ENCODE results near the gene MAT2A.

MAT2A gene

GRCh38 chr2:85577063-85577385, 38.1 kb downstream of the MAT2A start:
- no peak overlapping the region for H3K4me3 ChIP-seq (ENCODE audit: low read depth, low read length)
- in situ Hi-C loops (cut with HindIII; ENCODE audit: low pct_ligation_motif_present, low sequenced_read_pairs), result no loop called here

GRCh38 chr2:85577386-85578242, 38.6 kb downstream of the MAT2A start, which contains the start of gene VAMP8:
Gene VAMP8, plus strand, starts transcription at chr2:85577586. Its CDS starts 61 bp downstream, at chr2:85577647.
- Histone ChIP-seq H3K4me3 (ENCODE audit: low read depth, low read length) (peak within 1 kb of the TSS; percentile 3), H3K27ac (no peak within 1 kb of the TSS), H3K36me3 (replicated peaks) (no peaks in the 10 kb centered on the region), H3K27me3 (replicated peaks) (no peaks in the 10 kb centered on the region)
- no peak for DNase-seq
- no peak for TF ChIP-seq CTCF (IDR thresholded peaks at IDR 0.05; ENCODE audit: low read depth, low read length, missing control alignments)
- in situ Hi-C loops (cut with HindIII; ENCODE audit: low pct_ligation_motif_present, low sequenced_read_pairs), result no loop called here

More at GRCh38 chr2:85577063-85577385, 38.1 kb downstream of the MAT2A start:
- Histone ChIP-seq H3K27ac (no peak overlapping the region), H3K36me3 (replicated peaks) (no peaks in the 10 kb centered on the region), H3K27me3 (replicated peaks) (no peaks in the 10 kb centered on the region)
- TF ChIP-seq CTCF (IDR thresholded peaks at IDR 0.05; ENCODE audit: low read depth, low read length, missing control alignments), result no peak
- DNase-seq, result no peak

- DNase-seq, result no peak
- H3K36me3 ChIP-seq (replicated peaks), result no peaks in the 10 kb centered on the region
- H3K27me3 ChIP-seq (replicated peaks), result no peaks in the 10 kb centered on the region
- H3K4me3 ChIP-seq (ENCODE audit: low read depth, low read length), result no peak overlapping the region
- in situ Hi-C loops (cut with HindIII; ENCODE audit: low pct_ligation_motif_present, low sequenced_read_pairs), result no loop called here
- TF ChIP-seq CTCF (IDR thresholded peaks at IDR 0.05; ENCODE audit: low read depth, low read length, missing control alignments), result no peak
- H3K27ac ChIP-seq, result no peak overlapping the region
Observed at GRCh38 chr2:85578243-85579180, 39.5 kb downstream of the MAT2A start.

- Histone ChIP-seq H3K27me3 (replicated peaks) (no peaks in the 10 kb centered on the region), H3K27ac (no peak overlapping the region), H3K4me3 (ENCODE audit: low read depth, low read length) (no peak overlapping the region), H3K36me3 (replicated peaks) (no peaks in the 10 kb centered on the region)
- in situ Hi-C loops (cut with HindIII; ENCODE audit: low pct_ligation_motif_present, low sequenced_read_pairs), result no loop called here
- TF ChIP-seq CTCF (IDR thresholded peaks at IDR 0.05; ENCODE audit: low read depth, low read length, missing control alignments), result no peak
- DNase-seq, result no peak
Observed at GRCh38 chr2:85579266-85579935, 40.4 kb downstream of the MAT2A start.

- in situ Hi-C loops (cut with HindIII; ENCODE audit: low pct_ligation_motif_present, low sequenced_read_pairs), result no loop called here
- H3K4me3 ChIP-seq (ENCODE audit: low read depth, low read length), result no peak overlapping the region
- H3K27ac ChIP-seq, result no peak overlapping the region
- H3K36me3 ChIP-seq (replicated peaks), result no peaks in the 10 kb centered on the region
- DNase-seq, result no peak
- no peak for TF ChIP-seq CTCF (IDR thresholded peaks at IDR 0.05; ENCODE audit: low read depth, low read length, missing control alignments)
- no peaks in the 10 kb centered on the region for H3K27me3 ChIP-seq (replicated peaks)
Observed at GRCh38 chr2:85580206-85580605, 41.2 kb downstream of the MAT2A start.

Measured in brain microvascular endothelial cell (primary cell).